Smooth muscle cell (in vitro differentiated cells): ENCODE measurements around the gene CHST5. TPM values are rescaled to one million over a fixed set of nuclear protein-coding genes. Genes with fewer than 3 reads are reported as not detected.

Experiments
- DNase-seq: peaks from one replicate; lab custom pipeline; 2025; ENCODE audit not compliant: unreplicated experiment; lab: John Stamatoyannopoulos, UW
- H2AFZ ChIP-seq: fragments of 200-600 bp; sonication (generic); 2 replicates; pipeline ENCODE4 v1.6.0; 2016; ENCODE audit warnings: antibody characterized with exemption, low read depth, mild to moderate bottlenecking
- H3F3A ChIP-seq: fragments of 200-600 bp; sonication (generic); 2 replicates; pipeline ENCODE4 v1.6.0; 2017; ENCODE audit warnings: antibody characterized with exemption, low read depth
- H3K27ac ChIP-seq: fragments of 200-600 bp; sonication (generic); 2 replicates; pipeline ENCODE4 v1.5.1; 2016; ENCODE audit warnings: low read depth, mild to moderate bottlenecking
- H3K27me3 ChIP-seq: fragments of 200-600 bp; sonication (generic); 2 replicates; pipeline ENCODE4 v1.6.1; 2016; ENCODE audit warnings: low read depth, mild to moderate bottlenecking
- H3K36me3 ChIP-seq: fragments of 200-600 bp; sonication (generic); 2 replicates; pipeline ENCODE4 v1.5.1; 2016; ENCODE audit warnings: low read depth
- H3K4me1 ChIP-seq: fragments of 200-600 bp; sonication (generic); 2 replicates; pipeline ENCODE4 v1.5.1; 2016; ENCODE audit warnings: low read depth
- H3K4me2 ChIP-seq: fragments of 200-600 bp; sonication (generic); 2 replicates; pipeline ENCODE4 v1.6.0; 2016; ENCODE audit warnings: mild to moderate bottlenecking
- H3K4me3 ChIP-seq: fragments of 200-600 bp; sonication (generic); 2 replicates; pipeline ENCODE4 v1.5.1; 2016; ENCODE audit warnings: mild to moderate bottlenecking
- H3K79me2 ChIP-seq: fragments of 200-600 bp; sonication (generic); 2 replicates; pipeline ENCODE4 v1.6.0; 2016; ENCODE audit warnings: low read depth, mild to moderate bottlenecking
- H3K9ac ChIP-seq: fragments of 200-600 bp; sonication (generic); 2 replicates; pipeline ENCODE4 v1.6.0; 2016; ENCODE audit warnings: low read depth
- H3K9me3 ChIP-seq: fragments of 200-600 bp; sonication (generic); replicated peaks from 2 replicates; pipeline ENCODE4 v1.5.1; 2016; ENCODE audit warnings: low read depth
- H4K20me1 ChIP-seq: fragments of 200-600 bp; sonication (generic); 2 replicates; pipeline ENCODE4 v1.6.0; 2016; ENCODE audit warnings: low read depth
- CTCF ChIP-seq: fragments of 200-600 bp; sonication (generic); IDR thresholded peaks from 2 replicates; pipeline ENCODE4 v1.5.1; 2017; ENCODE audit warnings: borderline replicate concordance, mild to moderate bottlenecking, antibody characterized with exemption; ENCODE audit not compliant: insufficient read depth, poor library complexity, severe bottlenecking
- WGBS: methylation state at CpG from one replicate; pipeline ENCODE4 v1.1.7; 2016; ENCODE audit warnings: low lambda C conversion rate; 5-methylcytosine and 5-hydroxymethylcytosine counted together
- polyA plus RNA-seq: library from polyadenylated mRNA; unstranded; fragments of >200 nt; fragmentation: Nextera tagmentation; extraction: Ambion mirVana; gene quantifications from 2 replicates; pipeline ENCODE4 v1.2.1, GENCODE V29; 2016
- total RNA-seq: library from RNA; depleted of rRNA; stranded (reverse); fragments of >200 nt; gene quantifications from 2 replicates; pipeline ENCODE4 v1.2.3, GENCODE V29; 2014

Gene CHST5
- total and polyA plus RNA-seq, 2 experiments from 2014 or later: not detected

- Histone ChIP-seq H4K20me1 (no peaks in the 10 kb centered on the region), H2AFZ (no peak overlapping the region), H3K4me2 (no peak overlapping the region), H3F3A (no peaks in the 10 kb centered on the region), H3K9ac (no peak overlapping the region), H3K27ac (peak overlapping the region; percentile 35), H3K4me3 (no peak overlapping the region), H3K4me1 (no peaks in the 10 kb centered on the region), H3K36me3 (no peaks in the 10 kb centered on the region), H3K79me2 (no peaks in the 10 kb centered on the region), H3K27me3 (no peaks in the 10 kb centered on the region), H3K9me3 (no peaks in the 10 kb centered on the region)
- 79% methylated on average over 2 of the region's 2 CpGs for WGBS
- no peak for TF ChIP-seq CTCF
- DNase-seq: no peak
Observed at GRCh38 chr16:75483222-75483621, 52.7 kb downstream of the CHST5 start.

- Histone ChIP-seq H3F3A (no peaks in the 10 kb centered on the region), H3K4me1 (no peaks in the 10 kb centered on the region), H3K9ac (no peak overlapping the region), H3K27me3 (no peaks in the 10 kb centered on the region), H4K20me1 (no peaks in the 10 kb centered on the region), H3K4me3 (no peak overlapping the region), H3K36me3 (no peaks in the 10 kb centered on the region), H3K9me3 (no peaks in the 10 kb centered on the region), H3K4me2 (no peak overlapping the region), H3K79me2 (no peaks in the 10 kb centered on the region), H3K27ac (peak overlapping the region; percentile 35), H2AFZ (no peak overlapping the region)
- no peak for TF ChIP-seq CTCF
- 87% methylated on average over 14 of the region's 14 CpGs for WGBS
- no peak for DNase-seq
Observed at GRCh38 chr16:75482434-75483205, 53.3 kb downstream of the CHST5 start.

- Histone ChIP-seq H3K27ac (no peak overlapping the region), H3F3A (no peaks in the 10 kb centered on the region), H3K36me3 (no peaks in the 10 kb centered on the region), H3K9ac (no peak overlapping the region), H3K9me3 (no peaks in the 10 kb centered on the region), H4K20me1 (no peaks in the 10 kb centered on the region), H3K4me3 (no peak overlapping the region), H2AFZ (no peak overlapping the region), H3K4me2 (no peak overlapping the region), H3K4me1 (no peaks in the 10 kb centered on the region), H3K27me3 (no peaks in the 10 kb centered on the region), H3K79me2 (no peaks in the 10 kb centered on the region)
- 97% methylated on average over 7 of the region's 7 CpGs for WGBS
- TF ChIP-seq CTCF: no peak
- no peak for DNase-seq
Observed at GRCh38 chr16:75481475-75481874, 54.4 kb downstream of the CHST5 start.
